Activated CD4-positive, CD25-positive, alpha-beta regulatory T cell treated with anti-CD3 and anti-CD28 coated beads, Interleukin-2, amount 50 U/mL, for 72 hours (primary cell): ENCODE data around the gene CORIN.

Experiments used
- DNase-seq: peaks from one replicate; pipeline ENCODE4 v3.0.0; 2021

Gene CORIN

GRCh38 chr4:47674144-47674543 is 163.7 kb downstream of the CORIN start:
- DNase-seq, result no peak

- no peak for DNase-seq
Observed at GRCh38 chr4:47672696-47673095, 165.2 kb downstream of the CORIN start.

GRCh38 chr4:47669946-47670345 is 167.9 kb downstream of the CORIN start:
- no peak for DNase-seq

DNA sequence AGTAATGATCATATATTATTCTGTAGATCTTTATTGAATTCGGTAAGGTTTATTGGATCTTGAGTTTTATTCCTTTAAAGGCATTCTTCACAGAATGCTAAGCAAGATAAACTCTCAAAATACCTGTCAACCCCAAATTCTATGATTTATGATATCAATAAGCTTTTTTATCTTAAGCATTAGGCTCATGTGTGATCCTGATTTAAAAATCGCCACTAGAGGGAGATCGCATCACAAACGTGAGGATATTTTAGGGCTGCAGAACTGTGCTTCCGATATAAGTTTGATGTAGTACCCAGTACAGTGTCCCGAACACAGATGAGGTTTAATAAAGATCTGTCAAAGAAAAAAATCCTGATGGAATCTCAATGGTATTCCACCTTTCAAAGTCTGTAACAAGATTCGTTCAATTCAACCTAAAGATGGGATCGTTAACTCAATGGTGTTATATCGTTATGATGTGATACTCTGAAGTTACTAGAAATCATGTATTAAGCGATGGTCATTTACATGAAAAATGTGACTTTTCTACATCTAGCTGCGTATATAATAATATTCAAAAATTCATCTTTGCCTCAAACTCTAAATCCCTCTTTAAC is 169.0 kb downstream of the CORIN start:
- no peak for DNase-seq

DNA sequence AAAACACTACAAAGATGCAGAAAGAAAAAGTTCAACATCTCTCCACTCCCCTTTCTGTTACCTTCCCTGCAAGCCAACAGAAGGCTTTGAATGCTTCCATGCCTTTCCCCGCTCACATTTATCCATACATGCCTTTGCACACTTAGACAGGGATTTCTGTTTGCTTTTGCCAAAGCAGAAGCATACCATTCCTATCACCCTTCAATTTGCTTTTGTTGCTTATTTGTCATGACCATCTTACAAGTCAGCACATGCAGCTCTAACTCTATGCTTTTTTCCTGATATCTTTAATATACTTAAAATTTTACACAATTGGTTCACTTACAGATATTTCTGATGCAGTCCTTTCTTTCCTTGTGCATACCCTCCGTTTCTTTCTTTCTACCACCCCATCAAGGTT is 169.6 kb downstream of the CORIN start:
- DNase-seq, result no peak

DNA sequence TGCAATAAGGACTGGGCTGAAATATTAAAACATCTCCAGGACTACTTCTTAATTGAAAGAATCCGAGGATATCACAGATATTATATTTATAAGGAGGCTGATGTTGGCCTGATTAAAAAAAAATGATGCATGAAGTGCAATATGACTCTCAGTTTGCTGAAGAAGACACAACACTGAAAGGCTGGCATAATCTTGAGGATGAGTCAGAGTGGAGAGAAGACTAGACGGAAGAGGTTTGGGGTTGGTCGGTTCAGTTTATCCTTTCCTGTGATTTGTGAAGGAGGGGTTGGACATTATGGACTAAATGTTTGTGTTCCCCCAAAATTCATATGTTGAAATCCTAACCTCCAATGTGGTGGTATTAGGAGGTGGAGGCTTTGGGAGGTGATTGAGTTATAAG is 170.3 kb downstream of the CORIN start:
- DNase-seq, result no peak

DNA sequence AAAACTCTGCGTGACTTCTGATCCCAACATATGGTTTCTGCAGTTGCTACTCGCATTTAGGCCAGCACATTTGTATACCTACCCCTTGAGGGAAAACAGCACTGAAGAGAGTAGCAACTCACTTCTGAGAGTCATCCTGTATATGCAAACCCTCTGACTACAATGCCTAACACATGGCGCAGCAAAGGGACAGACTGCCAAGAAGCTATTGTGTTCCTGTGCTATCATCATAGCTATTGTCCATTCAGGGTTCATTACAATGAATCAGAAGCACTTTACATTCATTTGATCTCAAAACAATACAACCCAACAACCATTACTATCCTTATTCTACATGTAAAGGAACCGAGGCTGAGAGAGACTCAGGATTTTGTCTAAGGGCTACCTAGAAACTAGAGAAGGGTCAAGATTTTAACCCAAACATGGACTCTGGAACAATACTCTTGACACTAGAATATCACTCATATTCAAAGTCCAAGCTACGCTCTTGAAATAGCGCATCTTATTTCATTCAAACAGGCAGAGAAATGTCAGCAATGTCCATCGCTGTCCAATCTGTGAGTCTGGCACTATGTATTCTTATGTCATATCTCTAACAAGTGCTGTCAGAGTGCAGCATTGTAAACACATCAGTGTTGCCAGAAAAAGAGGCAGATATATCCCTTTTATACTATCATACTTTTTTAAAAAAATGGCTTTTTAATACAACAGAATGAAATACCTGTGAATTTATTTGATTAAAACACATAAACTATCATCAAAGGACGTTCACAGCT is 173.6 kb downstream of the CORIN start:
- no peak for DNase-seq

GRCh38 chr4:47662975-47663374 is 174.9 kb downstream of the CORIN start:
- no peak for DNase-seq

DNA sequence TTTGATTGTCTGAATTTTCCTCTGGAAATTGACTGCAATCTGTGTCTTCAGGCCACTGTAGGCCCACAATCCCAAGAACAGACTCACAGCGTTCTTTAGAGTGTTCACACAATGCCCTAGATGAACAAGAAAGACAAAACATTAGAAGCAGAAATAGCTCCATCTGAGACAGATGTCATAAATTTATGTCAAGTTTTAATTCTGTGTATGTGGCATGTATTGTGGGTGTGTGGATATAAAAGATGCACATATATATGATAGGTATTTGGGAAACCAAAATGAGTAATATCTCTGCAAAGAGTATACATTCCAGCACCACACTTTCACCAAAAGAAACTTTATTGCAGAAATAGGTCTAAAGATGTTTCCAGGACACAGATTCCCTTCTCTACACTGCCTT is 176.1 kb downstream of the CORIN start:
- no peak for DNase-seq

- DNase-seq, result no peak
Observed at GRCh38 chr4:47659342-47659741, 178.5 kb downstream of the CORIN start.

DNA sequence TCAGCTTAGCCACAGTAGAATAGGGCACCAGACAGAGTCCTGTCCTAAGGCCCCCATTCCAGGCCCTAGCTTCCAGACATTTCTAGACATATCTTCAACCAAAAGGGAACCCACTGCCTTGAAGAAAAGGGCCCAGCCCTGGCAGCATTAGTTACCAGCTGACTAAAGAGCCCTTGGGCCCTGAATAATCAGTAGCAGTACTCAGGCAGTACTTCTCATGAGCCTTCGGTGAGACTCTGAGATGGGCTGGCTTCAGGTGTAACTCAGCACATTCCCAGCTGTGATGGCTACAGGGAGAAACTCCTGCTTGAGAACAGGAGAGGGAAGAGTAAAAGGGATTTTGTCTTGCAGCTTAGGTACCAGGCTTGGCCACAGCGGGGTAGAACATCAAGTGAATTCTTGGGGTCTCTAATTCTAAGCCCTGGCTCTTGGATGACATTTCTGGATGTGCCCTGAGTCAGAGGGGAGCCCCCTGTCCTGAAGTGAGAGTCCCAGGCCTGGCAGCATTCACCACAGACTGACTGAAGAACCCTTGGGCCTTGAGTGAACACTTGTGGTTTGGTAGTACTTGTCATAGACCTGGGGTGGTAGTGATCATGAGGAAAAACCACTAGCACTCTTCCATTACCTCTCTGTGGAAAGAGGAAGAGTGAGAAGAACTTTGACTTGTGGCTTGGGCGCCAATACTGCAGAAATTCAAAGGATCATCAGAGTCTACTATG is 182.7 kb downstream of the CORIN start:
- DNase-seq, result no peak

GRCh38 chr4:47652092-47652491 is 185.8 kb downstream of the CORIN start:
- DNase-seq, result no peak

DNA sequence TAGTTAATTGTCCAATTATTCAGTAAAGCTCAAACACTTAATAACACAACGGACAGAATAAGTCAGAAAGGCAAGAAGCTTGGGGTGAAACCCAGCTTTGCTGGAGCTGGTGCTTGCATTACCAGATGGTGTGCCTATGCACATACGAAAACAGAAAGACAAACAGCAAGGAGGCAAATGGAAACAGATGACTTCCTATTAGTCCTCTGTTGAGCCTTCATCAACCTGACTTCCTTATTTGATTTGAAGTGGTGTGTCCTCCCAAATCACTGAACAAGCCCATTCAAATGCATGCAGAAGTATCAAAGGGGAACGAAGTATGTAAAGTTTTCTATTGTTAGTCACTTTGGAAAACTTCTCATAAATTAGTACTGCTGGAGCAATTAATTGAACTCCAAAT is 186.6 kb downstream of the CORIN start:
- no peak for DNase-seq

GRCh38 chr4:47650584-47651130 is 187.2 kb downstream of the CORIN start:
- DNase-seq, result no peak

DNA sequence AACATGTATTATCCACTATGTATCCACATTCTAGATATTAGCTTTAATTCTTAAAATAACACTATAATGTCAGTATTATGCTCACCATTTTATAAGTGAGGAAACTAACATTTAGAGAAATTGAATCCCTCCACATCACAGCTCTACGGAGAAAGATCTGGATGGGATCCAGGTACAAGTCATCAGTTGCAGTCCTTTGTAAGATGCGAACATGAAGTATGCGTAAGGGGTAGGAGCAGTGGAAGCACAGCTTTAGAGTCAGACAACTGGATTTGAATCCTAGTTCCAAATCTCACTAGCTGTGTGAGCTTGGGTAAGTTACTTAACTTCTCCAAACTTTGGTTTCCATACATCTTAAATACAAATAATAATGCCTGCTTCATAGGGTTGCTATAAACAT is 190.3 kb downstream of the CORIN start:
- no peak for DNase-seq

- no peak for DNase-seq
Observed at GRCh38 chr4:47647029-47647428, 190.8 kb downstream of the CORIN start.

DNA sequence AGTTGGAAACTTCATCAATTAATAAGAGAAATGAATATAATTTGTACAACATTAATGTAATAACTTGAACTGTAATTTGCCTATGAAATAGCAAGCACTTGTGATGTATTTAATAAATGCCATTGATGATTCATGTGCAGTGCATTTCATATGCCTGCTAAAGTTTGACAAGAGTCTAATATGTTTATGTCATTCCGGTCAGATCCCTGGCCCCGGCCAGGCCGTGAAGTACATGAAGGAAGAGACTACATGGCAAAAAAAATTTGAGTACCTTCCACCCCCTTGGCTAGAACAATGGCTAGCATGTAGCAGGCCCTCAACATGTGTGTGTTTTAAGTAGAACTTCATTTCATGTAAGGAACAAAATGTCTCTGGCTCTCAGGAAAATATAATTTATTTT is 191.5 kb downstream of the CORIN start:
- no peak for DNase-seq

DNA sequence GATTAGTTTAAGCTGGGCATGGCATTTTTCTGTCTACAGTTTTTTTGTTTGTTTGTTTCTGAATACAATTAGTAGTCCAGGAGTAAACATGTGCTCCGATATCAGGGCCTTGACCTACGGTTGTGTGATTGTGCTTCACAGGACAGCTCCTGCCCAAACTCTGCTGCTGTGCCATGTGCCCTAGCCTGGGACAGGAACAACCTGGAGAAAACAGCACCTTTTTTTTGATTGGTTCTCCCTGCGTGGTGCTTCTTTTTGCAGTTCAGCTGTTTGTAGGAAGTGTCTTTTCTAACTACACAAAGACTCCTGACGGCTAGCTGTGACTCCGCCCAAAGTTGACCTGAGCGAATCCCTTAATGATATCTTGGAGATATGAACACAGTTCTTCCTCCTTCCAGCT is 194.0 kb downstream of the CORIN start:
- DNase-seq, result no peak

GRCh38 chr4:47642985-47643760 is 194.7 kb downstream of the CORIN start:
- no peak for DNase-seq

DNA sequence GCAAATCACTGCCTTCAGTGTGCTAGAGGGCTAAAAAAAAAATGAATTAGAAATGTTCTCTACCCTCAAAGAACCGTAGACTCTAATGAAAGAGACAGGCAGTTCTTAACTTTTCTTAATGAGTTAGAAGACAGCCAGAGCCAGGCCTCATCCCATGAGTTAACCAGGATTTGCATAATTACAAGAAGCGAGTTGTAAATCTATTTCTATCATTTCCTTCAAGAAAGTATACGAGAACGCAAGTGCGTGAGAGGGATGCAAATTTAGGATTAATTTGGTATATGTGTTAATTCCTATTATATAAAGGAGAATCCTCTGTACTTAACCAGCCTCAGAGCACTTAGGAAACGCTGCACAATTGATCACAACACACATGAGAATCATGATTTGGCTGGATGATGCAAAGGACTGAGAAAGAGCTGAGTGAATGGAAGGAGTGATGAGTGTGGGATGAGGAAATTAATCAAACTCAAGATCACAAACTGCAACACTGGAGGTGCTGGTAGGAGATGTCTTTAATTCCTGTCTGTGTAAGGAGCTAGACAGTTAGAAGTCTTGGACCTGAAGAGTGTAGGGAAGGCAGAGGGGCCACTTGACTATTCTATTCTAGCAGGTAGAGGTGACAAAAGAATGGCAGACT is 195.6 kb downstream of the CORIN start:
- no peak for DNase-seq

- DNase-seq, result no peak
Observed at GRCh38 chr4:47641755-47642154, 196.1 kb downstream of the CORIN start.

- DNase-seq, result no peak
Observed at GRCh38 chr4:47640911-47641310, 197.0 kb downstream of the CORIN start.

GRCh38 chr4:47639531-47639930 is 198.3 kb downstream of the CORIN start:
- DNase-seq, result no peak
